H9 (cell line): Measurements from ENCODE around the gene CDH20. TPM values are rescaled to one million over a fixed set of nuclear protein-coding genes. Genes with fewer than 3 reads are reported as not detected.

ENCODE experiments used
- DNase-seq: peaks from one replicate; pipeline ENCODE4 v3.0.0-alpha.2; 2017
- H2AFZ ChIP-seq: one replicate; pipeline ENCODE4 v1.6.1; 2013; ENCODE audit warnings: mild to moderate bottlenecking, low read length, control low read depth, moderate library complexity
- H2AK5ac ChIP-seq: 2 replicates; pipeline ENCODE4 v1.6.1; 2013; ENCODE audit warnings: low read length, control low read depth, mixed read lengths; ENCODE audit not compliant: insufficient read length
- H2BK120ac ChIP-seq: one replicate; pipeline ENCODE4 v1.6.1; 2013; ENCODE audit warnings: low read depth, mild to moderate bottlenecking, low read length, control low read depth, inconsistent platforms; ENCODE audit not compliant: poor library complexity, severe bottlenecking
- H2BK12ac ChIP-seq: 2 replicates; pipeline ENCODE4 v1.6.1; 2013; ENCODE audit warnings: low read length, control low read depth, mixed read lengths, low read depth; ENCODE audit not compliant: insufficient read length
- H2BK15ac ChIP-seq: 2 replicates; pipeline ENCODE4 v1.6.1; 2013; ENCODE audit warnings: low read depth, low read length, control low read depth
- H2BK20ac ChIP-seq: one replicate; pipeline ENCODE4 v1.6.1; 2013; ENCODE audit warnings: low read depth, mild to moderate bottlenecking, low read length, control low read depth, inconsistent platforms; ENCODE audit not compliant: poor library complexity, severe bottlenecking
- H2BK5ac ChIP-seq: 2 replicates; pipeline ENCODE4 v1.6.1; 2013; ENCODE audit warnings: low read length, control low read depth, mixed read lengths; ENCODE audit not compliant: insufficient read length
- H3K14ac ChIP-seq: 2 replicates; pipeline ENCODE4 v1.6.1; 2013; ENCODE audit warnings: low read length, control low read depth; ENCODE audit not compliant: insufficient read depth
- H3K18ac ChIP-seq: 2 replicates; pipeline ENCODE4 v1.6.1; 2013; ENCODE audit warnings: low read depth, mild to moderate bottlenecking, mixed read lengths, low read length, control low read depth; ENCODE audit not compliant: insufficient read length
- H3K23ac ChIP-seq: 2 replicates; pipeline ENCODE4 v1.6.1; 2013; ENCODE audit warnings: low read length, control low read depth, mixed read lengths, low read depth; ENCODE audit not compliant: insufficient read length
- H3K23me2 ChIP-seq: 2 replicates; pipeline ENCODE4 v1.6.1; 2013; ENCODE audit warnings: low read depth, mild to moderate bottlenecking, mixed read lengths, low read length, control low read depth; ENCODE audit not compliant: insufficient read length, poor library complexity, severe bottlenecking
- H3K27ac ChIP-seq: 2 replicates; pipeline ENCODE4 v1.5.1; 2013; ENCODE audit warnings: low read length, control low read depth, mixed read lengths, low read depth; ENCODE audit not compliant: insufficient read length
- H3K27me3 ChIP-seq: 2 replicates; pipeline ENCODE4 v1.6.1; 2013; ENCODE audit warnings: low read length, control low read depth, inconsistent platforms; ENCODE audit not compliant: insufficient read depth
- H3K4ac ChIP-seq: 2 replicates; pipeline ENCODE4 v1.6.1; 2013; ENCODE audit warnings: low read depth, mild to moderate bottlenecking, control low read depth, inconsistent platforms, low read length, moderate library complexity
- H3K4me1 ChIP-seq: 2 replicates; pipeline ENCODE4 v1.6.1; 2013; ENCODE audit warnings: low read length, control low read depth, inconsistent platforms; ENCODE audit not compliant: insufficient read depth
- H3K4me2 ChIP-seq: 2 replicates; pipeline ENCODE4 v1.6.1; 2013; ENCODE audit warnings: low read length, control low read depth, mixed read lengths; ENCODE audit not compliant: insufficient read length, insufficient read depth
- H3K56ac ChIP-seq: 2 replicates; pipeline ENCODE4 v1.6.1; 2013; ENCODE audit warnings: low read depth, mild to moderate bottlenecking, mixed read lengths, low read length, control low read depth; ENCODE audit not compliant: insufficient read length
- H3K79me1 ChIP-seq: 2 replicates; pipeline ENCODE4 v1.6.1; 2013; ENCODE audit warnings: low read depth, mild to moderate bottlenecking, moderate library complexity, low read length, control low read depth, inconsistent platforms; ENCODE audit not compliant: insufficient read depth, poor library complexity, severe bottlenecking
- H3K79me2 ChIP-seq: 2 replicates; pipeline ENCODE4 v1.6.1; 2013; ENCODE audit warnings: low read length, control low read depth, inconsistent platforms; ENCODE audit not compliant: insufficient read depth
- H3K9ac ChIP-seq: 2 replicates; pipeline ENCODE4 v1.6.1; 2013; ENCODE audit warnings: low read length, control low read depth, mixed read lengths; ENCODE audit not compliant: insufficient read length; ENCODE audit errors: extremely low read depth
- H3K9me3 ChIP-seq: one replicate; pipeline ENCODE4 v1.6.1; 2013; ENCODE audit warnings: low read depth, low read length, inconsistent platforms; ENCODE audit not compliant: control insufficient read depth
- H3T11ph ChIP-seq: one replicate; pipeline ENCODE4 v1.6.1; 2013; ENCODE audit warnings: mild to moderate bottlenecking, low read length, control low read depth, inconsistent platforms
- H4K20me1 ChIP-seq: one replicate; pipeline ENCODE4 v1.6.1; 2013; ENCODE audit not compliant: control insufficient read depth, insufficient read length, insufficient read depth
- H4K5ac ChIP-seq: 2 replicates; pipeline ENCODE4 v1.6.1; 2013; ENCODE audit warnings: low read depth, mild to moderate bottlenecking, mixed read lengths, low read length, control low read depth; ENCODE audit not compliant: insufficient read length
- H4K8ac ChIP-seq: replicated peaks from 2 replicates; pipeline ENCODE4 v1.6.1; 2013; ENCODE audit warnings: low read length, control low read depth, mixed read lengths, low read depth; ENCODE audit not compliant: insufficient read length
- H4K91ac ChIP-seq: 2 replicates; pipeline ENCODE4 v1.6.1; 2013; ENCODE audit warnings: low read depth, mild to moderate bottlenecking, moderate library complexity, mixed read lengths, low read length, control low read depth; ENCODE audit not compliant: insufficient read length
- H3K27ac Mint-ChIP-seq, 3 experiments: 2 replicates in 2 of 3; 3 replicates in 1 of 3; pipeline ENCODE4 v1.8.0; 2020 to 2021; ENCODE audit warnings: mixed read lengths in 3 of 3, mild to moderate bottlenecking in 1 of 3, moderate library complexity in 1 of 3
- H3K27me3 Mint-ChIP-seq: 2 replicates; pipeline ENCODE4 v1.8.0; 2021; ENCODE audit warnings: low read depth, mild to moderate bottlenecking, moderate library complexity, mixed read lengths
- H3K36me3 Mint-ChIP-seq, 3 experiments: 2 replicates in 2 of 3; 3 replicates in 1 of 3; pipeline ENCODE4 v1.8.0; 2020 to 2021; ENCODE audit warnings: low read depth in 3 of 3, mixed read lengths in 3 of 3; ENCODE audit not compliant: insufficient read depth in 1 of 3
- H3K4me1 Mint-ChIP-seq, 2 experiments: 2 replicates each; pipeline ENCODE4 v1.8.0; 2020; ENCODE audit warnings: mixed read lengths in 2 of 2
- H3K4me3 Mint-ChIP-seq, 2 experiments: 2 replicates in 1 of 2; 3 replicates in 1 of 2; pipeline ENCODE4 v1.8.0; 2020 to 2021; ENCODE audit warnings: mild to moderate bottlenecking in 2 of 2, mixed read lengths in 2 of 2, moderate library complexity in 1 of 2
- H3K9me3 Mint-ChIP-seq, 2 experiments: 2 replicates in 1 of 2; 3 replicates in 1 of 2; pipeline ENCODE4 v1.8.0; 2020; ENCODE audit warnings: mild to moderate bottlenecking in 2 of 2, mixed read lengths in 2 of 2, moderate library complexity in 1 of 2
- WGBS: extraction: QIAGEN DNeasy Blood & Tissue Kit; methylation state at CpG from one replicate; pipeline ENCODE4 v1.1.7; 2013; ENCODE audit warnings: missing lambda C conversion rate, low lambda C conversion rate, mixed read lengths; ENCODE audit not compliant: insufficient read length; ENCODE audit errors: extremely low coverage; 5-methylcytosine and 5-hydroxymethylcytosine counted together
- total RNA-seq: library from RNA; stranded (reverse); gene quantifications from 2 replicates; pipeline ENCODE4 v1.2.1, GENCODE V29; 2021
- TF ChIP-seq, protein P1 (sequence below): fragments of 200-600 bp; sonication (generic); conservative IDR thresholded peaks from 3 replicates; pipeline ENCODE4 v1.8.0; 2021; ENCODE audit warnings: antibody characterized with exemption, mild to moderate bottlenecking

The CDH20 gene
- total RNA-seq, 1 experiment from 2014 or later: not detected

DNA sequence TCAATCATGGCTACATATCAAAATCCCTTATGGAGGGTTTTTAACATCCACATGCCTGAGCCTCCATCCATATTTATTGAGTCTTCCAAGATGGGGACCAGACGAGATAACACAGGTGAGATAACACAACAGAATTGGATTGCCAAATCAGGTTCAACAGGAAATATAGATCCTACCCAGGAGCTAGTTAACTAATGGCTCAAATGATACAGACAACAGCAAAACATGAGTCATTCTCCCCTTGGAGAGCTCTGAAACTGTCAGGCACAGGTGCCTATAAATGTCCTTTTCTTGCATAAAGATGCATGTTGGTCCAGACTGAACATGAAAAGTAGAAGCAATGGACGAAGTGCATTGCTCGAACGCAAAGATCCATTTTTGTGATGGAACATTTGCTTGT, 202.2 kb downstream of the CDH20 start:
- H3K18ac ChIP-seq: no peak overlapping the region
- H3K4me2 ChIP-seq: no peak overlapping the region
- no peaks in the 10 kb centered on the region for H3K9me3 ChIP-seq
- no peaks in the 10 kb centered on the region for H3K27me3 Mint-ChIP-seq
- no peak overlapping the region for H2BK5ac ChIP-seq
- no peak for DNase-seq
- H3T11ph ChIP-seq: no peak overlapping the region
- no peak overlapping the region for H3K27ac Mint-ChIP-seq
- H3K56ac ChIP-seq: no peak overlapping the region
- no peak overlapping the region for H2AFZ ChIP-seq
- H3K14ac ChIP-seq: no peak overlapping the region
- H3K27me3 ChIP-seq: no peaks in the 10 kb centered on the region
- H3K23ac ChIP-seq: no peak overlapping the region
- no peaks in the 10 kb centered on the region for H3K4me1 ChIP-seq
- no peaks in the 10 kb centered on the region for H3K79me2 ChIP-seq
- no peak overlapping the region for H2BK12ac ChIP-seq
- H4K91ac ChIP-seq: no peak overlapping the region
- H2BK15ac ChIP-seq: no peak overlapping the region
- no peak overlapping the region for H3K4ac ChIP-seq
- no peaks in the 10 kb centered on the region for H3K79me1 ChIP-seq
- H3K4me1 Mint-ChIP-seq: peaks cover 0 to 4% of the 10 kb centered on the region in 2 experiments; a peak in 2 of 4 replicates
- H4K8ac ChIP-seq: no peak overlapping the region
- H2BK20ac ChIP-seq: no peak overlapping the region
- H4K20me1 ChIP-seq: no peaks in the 10 kb centered on the region
- H4K5ac ChIP-seq: no peak overlapping the region
- H3K4me3 Mint-ChIP-seq: no peak overlapping the region
- H3K9me3 Mint-ChIP-seq: no peaks in the 10 kb centered on the region; a peak in 1 of 5 replicates
- no peak overlapping the region for H3K9ac ChIP-seq
- no peak overlapping the region for H2AK5ac ChIP-seq
- H3K36me3 Mint-ChIP-seq: no peaks in the 10 kb centered on the region
- no CpG with 5 or more reads among the region's 4 CpGs for WGBS
- no peak overlapping the region for H2BK120ac ChIP-seq
- H3K23me2 ChIP-seq: no peaks in the 10 kb centered on the region
- TF ChIP-seq, protein P1, sequence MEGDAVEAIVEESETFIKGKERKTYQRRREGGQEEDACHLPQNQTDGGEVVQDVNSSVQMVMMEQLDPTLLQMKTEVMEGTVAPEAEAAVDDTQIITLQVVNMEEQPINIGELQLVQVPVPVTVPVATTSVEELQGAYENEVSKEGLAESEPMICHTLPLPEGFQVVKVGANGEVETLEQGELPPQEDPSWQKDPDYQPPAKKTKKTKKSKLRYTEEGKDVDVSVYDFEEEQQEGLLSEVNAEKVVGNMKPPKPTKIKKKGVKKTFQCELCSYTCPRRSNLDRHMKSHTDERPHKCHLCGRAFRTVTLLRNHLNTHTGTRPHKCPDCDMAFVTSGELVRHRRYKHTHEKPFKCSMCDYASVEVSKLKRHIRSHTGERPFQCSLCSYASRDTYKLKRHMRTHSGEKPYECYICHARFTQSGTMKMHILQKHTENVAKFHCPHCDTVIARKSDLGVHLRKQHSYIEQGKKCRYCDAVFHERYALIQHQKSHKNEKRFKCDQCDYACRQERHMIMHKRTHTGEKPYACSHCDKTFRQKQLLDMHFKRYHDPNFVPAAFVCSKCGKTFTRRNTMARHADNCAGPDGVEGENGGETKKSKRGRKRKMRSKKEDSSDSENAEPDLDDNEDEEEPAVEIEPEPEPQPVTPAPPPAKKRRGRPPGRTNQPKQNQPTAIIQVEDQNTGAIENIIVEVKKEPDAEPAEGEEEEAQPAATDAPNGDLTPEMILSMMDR: no peak
- no peak overlapping the region for H3K27ac ChIP-seq
